Measurements from ENCODE around the gene FAR1.

Gene FAR1

DNA sequence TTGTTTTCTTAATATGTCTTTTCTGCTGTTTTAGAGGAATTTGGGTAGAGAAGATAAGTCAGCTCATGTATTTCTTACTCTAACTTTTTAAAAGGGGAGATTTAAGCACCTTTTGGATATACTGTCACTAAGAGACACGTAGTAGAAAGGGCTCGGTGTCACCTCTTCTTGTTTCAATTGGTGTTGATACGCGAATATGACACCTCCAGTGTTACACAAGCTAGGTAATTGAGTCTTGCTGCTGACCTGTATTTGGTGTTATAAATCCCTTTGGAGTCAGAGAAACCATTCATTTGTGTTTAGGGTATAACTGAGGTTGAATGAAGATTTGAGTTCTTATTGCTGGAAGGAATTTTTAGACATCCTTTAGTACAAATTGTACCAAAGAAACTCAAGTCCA is 25.6 kb downstream of the FAR1 start:
- TF ChIP-seq EZH2 (IDR thresholded peaks at IDR 0.05; ENCODE audit: borderline replicate concordance, low read depth, low read length, severe bottlenecking), result no peak
- TF ChIP-seq, protein P1, sequence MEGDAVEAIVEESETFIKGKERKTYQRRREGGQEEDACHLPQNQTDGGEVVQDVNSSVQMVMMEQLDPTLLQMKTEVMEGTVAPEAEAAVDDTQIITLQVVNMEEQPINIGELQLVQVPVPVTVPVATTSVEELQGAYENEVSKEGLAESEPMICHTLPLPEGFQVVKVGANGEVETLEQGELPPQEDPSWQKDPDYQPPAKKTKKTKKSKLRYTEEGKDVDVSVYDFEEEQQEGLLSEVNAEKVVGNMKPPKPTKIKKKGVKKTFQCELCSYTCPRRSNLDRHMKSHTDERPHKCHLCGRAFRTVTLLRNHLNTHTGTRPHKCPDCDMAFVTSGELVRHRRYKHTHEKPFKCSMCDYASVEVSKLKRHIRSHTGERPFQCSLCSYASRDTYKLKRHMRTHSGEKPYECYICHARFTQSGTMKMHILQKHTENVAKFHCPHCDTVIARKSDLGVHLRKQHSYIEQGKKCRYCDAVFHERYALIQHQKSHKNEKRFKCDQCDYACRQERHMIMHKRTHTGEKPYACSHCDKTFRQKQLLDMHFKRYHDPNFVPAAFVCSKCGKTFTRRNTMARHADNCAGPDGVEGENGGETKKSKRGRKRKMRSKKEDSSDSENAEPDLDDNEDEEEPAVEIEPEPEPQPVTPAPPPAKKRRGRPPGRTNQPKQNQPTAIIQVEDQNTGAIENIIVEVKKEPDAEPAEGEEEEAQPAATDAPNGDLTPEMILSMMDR (IDR thresholded peaks at IDR 0.05; ENCODE audit: borderline replicate concordance, extremely low read depth, low read length, poor library complexity, severe bottlenecking), result no peak
- H3K27ac ChIP-seq (ENCODE audit: low read length), result no peak overlapping the region
- H3K79me2 ChIP-seq (ENCODE audit: insufficient read depth, low read length), result no peaks in the 10 kb centered on the region
- H3K27me3 ChIP-seq (ENCODE audit: insufficient read depth, low read length, poor library complexity), result peaks cover 7% of the 10 kb centered on the region
- no peaks in the 10 kb centered on the region for H3K4me1 ChIP-seq (ENCODE audit: insufficient read depth, low read length)
- no peaks in the 10 kb centered on the region for H4K20me1 ChIP-seq (ENCODE audit: insufficient read depth, low read length)
- no peak overlapping the region for H3K9ac ChIP-seq (ENCODE audit: low read depth, low read length)
- ATAC-seq (ENCODE audit: insufficient read depth, low read depth), result no peak
- no peak overlapping the region for H2AFZ ChIP-seq (ENCODE audit: low read depth, low read length)
- H3K9me3 ChIP-seq (ENCODE audit: insufficient read depth, low read length, severe bottlenecking), result no peaks in the 10 kb centered on the region
- H3K4me2 ChIP-seq (ENCODE audit: insufficient read depth, low read length), result no peak overlapping the region
- no peaks in the 10 kb centered on the region for H3K36me3 ChIP-seq (ENCODE audit: insufficient read depth, low read length)
- H3K4me3 ChIP-seq (ENCODE audit: low read depth in 1 of 2, low read length in 2 of 2), result no peak overlapping the region
- DNase-seq, result no peak

- H3K79me2 ChIP-seq (ENCODE audit: insufficient read depth, low read length), result no peaks in the 10 kb centered on the region
- no peak for DNase-seq
- no peak overlapping the region for H2AFZ ChIP-seq (ENCODE audit: low read depth, low read length)
Observed at GRCh38 chr11:13695886-13696285, 27.4 kb downstream of the FAR1 start.

DNA sequence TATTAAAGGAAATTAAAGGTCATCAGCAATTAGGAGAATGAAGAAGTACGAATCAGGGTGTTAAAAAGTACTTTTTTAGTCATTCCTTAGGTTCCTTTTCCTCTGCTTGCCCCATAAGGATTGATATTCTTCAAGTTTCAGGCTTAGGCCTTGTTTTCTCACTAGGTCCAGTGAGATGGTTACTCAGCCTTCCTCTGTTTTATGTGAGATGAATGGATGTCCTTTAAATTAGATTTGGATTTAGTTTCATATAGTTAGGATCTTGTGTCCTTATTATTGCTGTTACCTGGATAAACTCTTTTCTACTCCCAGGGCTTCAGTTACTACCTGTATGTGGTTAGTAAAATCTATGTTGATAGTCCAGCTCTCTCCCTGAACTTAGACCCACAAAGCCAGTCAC is 29.2 kb downstream of the FAR1 start:
- H2AFZ ChIP-seq (ENCODE audit: low read depth, low read length), result no peak overlapping the region
- ATAC-seq (ENCODE audit: insufficient read depth, low read depth), result no peak
- no peaks in the 10 kb centered on the region for H3K79me2 ChIP-seq (ENCODE audit: insufficient read depth, low read length)
- peaks cover 10% of the 10 kb centered on the region for H3K27me3 ChIP-seq (ENCODE audit: insufficient read depth, low read length, poor library complexity)
- no peaks in the 10 kb centered on the region for H3K36me3 ChIP-seq (ENCODE audit: insufficient read depth, low read length)
- DNase-seq, result no peak
- TF ChIP-seq EZH2 (IDR thresholded peaks at IDR 0.05; ENCODE audit: borderline replicate concordance, low read depth, low read length, severe bottlenecking), result no peak
- TF ChIP-seq, protein P1 (IDR thresholded peaks at IDR 0.05; ENCODE audit: borderline replicate concordance, extremely low read depth, low read length, poor library complexity, severe bottlenecking), result no peak
- no peaks in the 10 kb centered on the region for H3K9me3 ChIP-seq (ENCODE audit: insufficient read depth, low read length, severe bottlenecking)
- H3K27ac ChIP-seq (ENCODE audit: low read length), result no peak overlapping the region
- H4K20me1 ChIP-seq (ENCODE audit: insufficient read depth, low read length), result no peaks in the 10 kb centered on the region
- H3K9ac ChIP-seq (ENCODE audit: low read depth, low read length), result no peak overlapping the region
- no peak overlapping the region for H3K4me3 ChIP-seq (ENCODE audit: low read depth in 1 of 2, low read length in 2 of 2)
- no peaks in the 10 kb centered on the region for H3K4me1 ChIP-seq (ENCODE audit: insufficient read depth, low read length)
- H3K4me2 ChIP-seq (ENCODE audit: insufficient read depth, low read length), result no peak overlapping the region

More at GRCh38 chr11:13695886-13696285, 27.4 kb downstream of the FAR1 start:
- no peak overlapping the region for H3K4me2 ChIP-seq (ENCODE audit: insufficient read depth, low read length)
- no peak overlapping the region for H3K9ac ChIP-seq (ENCODE audit: low read depth, low read length)
- no peaks in the 10 kb centered on the region for H3K9me3 ChIP-seq (ENCODE audit: insufficient read depth, low read length, severe bottlenecking)
- TF ChIP-seq, protein P1 (IDR thresholded peaks at IDR 0.05; ENCODE audit: borderline replicate concordance, extremely low read depth, low read length, poor library complexity, severe bottlenecking), result no peak
- no peak for TF ChIP-seq EZH2 (IDR thresholded peaks at IDR 0.05; ENCODE audit: borderline replicate concordance, low read depth, low read length, severe bottlenecking)
- H3K4me3 ChIP-seq (ENCODE audit: low read depth in 1 of 2, low read length in 2 of 2), result no peak overlapping the region
- no peaks in the 10 kb centered on the region for H3K4me1 ChIP-seq (ENCODE audit: insufficient read depth, low read length)
- H4K20me1 ChIP-seq (ENCODE audit: insufficient read depth, low read length), result no peaks in the 10 kb centered on the region
- no peak for ATAC-seq (ENCODE audit: insufficient read depth, low read depth)
- no peak overlapping the region for H3K27ac ChIP-seq (ENCODE audit: low read length)
- peaks cover 10% of the 10 kb centered on the region for H3K27me3 ChIP-seq (ENCODE audit: insufficient read depth, low read length, poor library complexity)
- no peaks in the 10 kb centered on the region for H3K36me3 ChIP-seq (ENCODE audit: insufficient read depth, low read length)

GRCh38 chr11:13698132-13698531 is 29.7 kb downstream of the FAR1 start:
- no peak for TF ChIP-seq EZH2 (IDR thresholded peaks at IDR 0.05; ENCODE audit: borderline replicate concordance, low read depth, low read length, severe bottlenecking)
- TF ChIP-seq, protein P1 (IDR thresholded peaks at IDR 0.05; ENCODE audit: borderline replicate concordance, extremely low read depth, low read length, poor library complexity, severe bottlenecking), result no peak
- H3K4me3 ChIP-seq (ENCODE audit: low read depth in 1 of 2, low read length in 2 of 2), result no peak overlapping the region
- H3K36me3 ChIP-seq (ENCODE audit: insufficient read depth, low read length), result no peaks in the 10 kb centered on the region
- peaks cover 10% of the 10 kb centered on the region for H3K27me3 ChIP-seq (ENCODE audit: insufficient read depth, low read length, poor library complexity)
- no peak for DNase-seq
- no peak overlapping the region for H3K27ac ChIP-seq (ENCODE audit: low read length)
- no peaks in the 10 kb centered on the region for H4K20me1 ChIP-seq (ENCODE audit: insufficient read depth, low read length)
- no peak overlapping the region for H3K9ac ChIP-seq (ENCODE audit: low read depth, low read length)
- no peak for ATAC-seq (ENCODE audit: insufficient read depth, low read depth)
- no peaks in the 10 kb centered on the region for H3K9me3 ChIP-seq (ENCODE audit: insufficient read depth, low read length, severe bottlenecking)
- H3K4me1 ChIP-seq (ENCODE audit: insufficient read depth, low read length), result no peaks in the 10 kb centered on the region
- no peak overlapping the region for H2AFZ ChIP-seq (ENCODE audit: low read depth, low read length)
- H3K4me2 ChIP-seq (ENCODE audit: insufficient read depth, low read length), result no peak overlapping the region
- no peaks in the 10 kb centered on the region for H3K79me2 ChIP-seq (ENCODE audit: insufficient read depth, low read length)
